NCI-H446 (cell line): ENCODE data around the gene FADS2.

ENCODE experiments used
- DNase-seq, 2 experiments: peaks; one replicate each; lab custom pipeline; 2025; lab: John Stamatoyannopoulos, UW

Gene FADS2

GRCh38 chr11:61846362-61847020, 18.4 kb downstream of the FADS2 start:
- no peak for DNase-seq

- DNase-seq: no peak
Observed at GRCh38 chr11:61847914-61848581, 19.9 kb downstream of the FADS2 start.

- no peak for DNase-seq
Observed at GRCh38 chr11:61848631-61849030, 20.5 kb downstream of the FADS2 start.

GRCh38 chr11:61850687-61851086, 22.6 kb downstream of the FADS2 start:
- no peak for DNase-seq

GRCh38 chr11:61851113-61851899, 23.2 kb downstream of the FADS2 start:
- DNase-seq: no peak

GRCh38 chr11:61851900-61852295, 23.8 kb downstream of the FADS2 start:
- no peak for DNase-seq

- no peak for DNase-seq
Observed at GRCh38 chr11:61853698-61854169, 25.6 kb downstream of the FADS2 start.

GRCh38 chr11:61854206-61854895, 26.3 kb downstream of the FADS2 start:
- no peak for DNase-seq

GRCh38 chr11:61854966-61855714, 27.0 kb downstream of the FADS2 start:
- no peak for DNase-seq

- DNase-seq: peak in 1 of 2 experiments; percentile 46
Observed at GRCh38 chr11:61855939-61856680, 28.0 kb downstream of the FADS2 start.

GRCh38 chr11:61860054-61860903, 32.2 kb downstream of the FADS2 start:
- DNase-seq: peak in 1 of 2 experiments; percentile 23

GRCh38 chr11:61861634-61862033, 33.5 kb downstream of the FADS2 start:
- no peak for DNase-seq

- no peak for DNase-seq
Observed at GRCh38 chr11:61862714-61863547, 34.8 kb downstream of the FADS2 start.

GRCh38 chr11:61863548-61864081, 35.5 kb downstream of the FADS2 start:
- DNase-seq: no peak

GRCh38 chr11:61864814-61865775, 37.0 kb downstream of the FADS2 start:
- DNase-seq: no peak

- no peak for DNase-seq
Observed at GRCh38 chr11:61866231-61866957, 38.3 kb downstream of the FADS2 start.

- DNase-seq: no peak
Observed at GRCh38 chr11:61866958-61867343, 38.9 kb downstream of the FADS2 start.
